Urothelium cell line (cell line): ENCODE data around the gene NLRP4.

Experiments
- DNase-seq: peaks from one replicate; pipeline ENCODE4 v3.0.0; 2011; ENCODE audit warnings: low spot score, mixed read lengths
- FAIRE-seq: peaks from 2 replicates; lab custom pipeline; 2011; peaks lifted over from hg19 to GRCh38; lab: Jason Lieb, UNC

Gene NLRP4, protein sequence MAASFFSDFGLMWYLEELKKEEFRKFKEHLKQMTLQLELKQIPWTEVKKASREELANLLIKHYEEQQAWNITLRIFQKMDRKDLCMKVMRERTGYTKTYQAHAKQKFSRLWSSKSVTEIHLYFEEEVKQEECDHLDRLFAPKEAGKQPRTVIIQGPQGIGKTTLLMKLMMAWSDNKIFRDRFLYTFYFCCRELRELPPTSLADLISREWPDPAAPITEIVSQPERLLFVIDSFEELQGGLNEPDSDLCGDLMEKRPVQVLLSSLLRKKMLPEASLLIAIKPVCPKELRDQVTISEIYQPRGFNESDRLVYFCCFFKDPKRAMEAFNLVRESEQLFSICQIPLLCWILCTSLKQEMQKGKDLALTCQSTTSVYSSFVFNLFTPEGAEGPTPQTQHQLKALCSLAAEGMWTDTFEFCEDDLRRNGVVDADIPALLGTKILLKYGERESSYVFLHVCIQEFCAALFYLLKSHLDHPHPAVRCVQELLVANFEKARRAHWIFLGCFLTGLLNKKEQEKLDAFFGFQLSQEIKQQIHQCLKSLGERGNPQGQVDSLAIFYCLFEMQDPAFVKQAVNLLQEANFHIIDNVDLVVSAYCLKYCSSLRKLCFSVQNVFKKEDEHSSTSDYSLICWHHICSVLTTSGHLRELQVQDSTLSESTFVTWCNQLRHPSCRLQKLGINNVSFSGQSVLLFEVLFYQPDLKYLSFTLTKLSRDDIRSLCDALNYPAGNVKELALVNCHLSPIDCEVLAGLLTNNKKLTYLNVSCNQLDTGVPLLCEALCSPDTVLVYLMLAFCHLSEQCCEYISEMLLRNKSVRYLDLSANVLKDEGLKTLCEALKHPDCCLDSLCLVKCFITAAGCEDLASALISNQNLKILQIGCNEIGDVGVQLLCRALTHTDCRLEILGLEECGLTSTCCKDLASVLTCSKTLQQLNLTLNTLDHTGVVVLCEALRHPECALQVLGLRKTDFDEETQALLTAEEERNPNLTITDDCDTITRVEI

DNA sequence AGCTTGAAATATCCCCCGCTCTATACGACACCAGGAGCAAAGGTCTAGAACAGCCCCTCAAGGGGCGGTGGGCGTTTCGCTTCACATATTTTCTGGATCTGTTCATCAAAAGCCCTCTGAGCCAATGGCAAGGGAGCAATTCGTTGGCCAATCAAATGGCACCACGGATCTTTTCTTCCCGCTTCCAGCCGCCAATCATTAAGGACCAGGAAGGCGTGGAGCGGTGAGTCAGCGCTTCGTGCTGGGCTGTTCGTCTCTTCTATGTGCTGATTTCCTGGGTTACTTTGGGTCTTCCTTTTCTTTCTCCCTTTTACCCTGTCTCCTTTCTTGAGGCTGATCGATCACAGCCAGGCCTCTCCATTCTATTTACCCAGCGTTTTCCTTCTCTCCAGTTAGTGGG lies at the start of gene NLRP4:
Gene NLRP4, plus strand, starts transcription at position 201 of the 400 bp plus-strand sequence. CDS start 15,541 bp downstream, outside the sequence.
- no peak for DNase-seq
- FAIRE-seq, result no peak

DNA sequence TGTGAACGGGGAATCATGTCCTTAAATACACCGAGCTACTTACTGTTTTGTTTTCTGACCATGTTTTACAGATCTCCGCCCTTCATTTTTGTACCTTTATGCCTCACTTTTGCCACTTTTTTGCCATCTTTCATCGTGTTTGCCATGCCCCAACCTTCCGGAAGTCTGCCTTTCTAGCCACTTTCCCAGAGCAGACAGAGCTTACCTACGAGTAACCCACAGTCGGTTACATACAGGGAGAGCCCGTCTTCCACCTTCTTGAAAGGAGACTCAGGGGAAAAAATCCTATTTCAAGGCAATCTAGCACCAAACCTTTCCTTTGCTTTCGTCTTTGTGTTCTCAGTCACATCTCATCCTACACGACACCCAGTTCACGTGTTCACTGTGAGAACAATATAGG lies 41.3 kb upstream of the NLRP4 start:
- FAIRE-seq (no peak), DNase-seq (no peak)

DNA sequence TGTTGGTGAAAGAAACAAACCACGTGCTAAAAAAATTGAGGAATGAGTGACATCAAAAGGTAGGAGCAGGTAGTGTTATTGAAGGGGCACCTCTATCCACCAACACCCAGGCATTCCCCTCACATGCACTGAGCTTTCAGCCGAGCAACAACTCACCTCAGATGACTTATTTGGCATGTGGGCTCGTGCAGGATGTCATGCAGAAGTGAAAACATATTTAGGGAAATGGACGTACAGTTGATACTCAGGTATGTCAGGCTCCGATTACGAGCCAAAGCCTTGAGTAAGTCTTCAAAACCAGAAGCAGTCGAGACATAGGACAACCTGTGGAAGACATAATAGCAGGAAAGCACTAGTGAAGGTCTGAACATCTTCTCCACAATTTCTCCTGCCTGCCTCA lies 34.9 kb upstream of the NLRP4 start:
- no peak for FAIRE-seq
- no peak for DNase-seq

DNA sequence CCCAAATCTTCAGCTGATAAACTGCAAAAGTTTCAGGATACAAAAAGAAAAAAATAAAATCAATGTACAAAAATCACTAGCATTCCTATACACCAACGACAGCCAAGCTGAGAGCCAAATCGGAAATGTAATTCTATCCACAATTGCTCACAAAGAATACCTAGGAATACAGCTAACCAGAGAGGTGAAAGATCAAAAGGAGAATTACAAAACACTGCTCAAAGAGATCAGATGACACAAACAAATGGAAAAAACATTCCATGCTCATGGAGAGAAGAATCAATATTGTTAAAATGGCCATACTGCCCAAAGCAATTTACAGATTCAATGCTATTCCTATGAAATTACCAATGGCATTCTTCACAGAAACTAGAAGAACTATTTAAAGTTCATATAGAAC lies 34.1 kb upstream of the NLRP4 start:
- DNase-seq (no peak), FAIRE-seq (no peak)

GRCh38 chr19:55809381-55810058 lies 26.8 kb upstream of the NLRP4 start:
- FAIRE-seq, result peak; percentile 95
- peak; percentile 92 for DNase-seq

- DNase-seq (no peak), FAIRE-seq (no peak)
These were observed 25.0 kb upstream of the NLRP4 start for GRCh38 chr19:55811340-55811739.

GRCh38 chr19:55812449-55812848 lies 23.9 kb upstream of the NLRP4 start:
- FAIRE-seq (no peak), DNase-seq (no peak)

- FAIRE-seq (no peak), DNase-seq (no peak)
These were observed 22.4 kb upstream of the NLRP4 start for GRCh38 chr19:55813906-55814305.

DNA sequence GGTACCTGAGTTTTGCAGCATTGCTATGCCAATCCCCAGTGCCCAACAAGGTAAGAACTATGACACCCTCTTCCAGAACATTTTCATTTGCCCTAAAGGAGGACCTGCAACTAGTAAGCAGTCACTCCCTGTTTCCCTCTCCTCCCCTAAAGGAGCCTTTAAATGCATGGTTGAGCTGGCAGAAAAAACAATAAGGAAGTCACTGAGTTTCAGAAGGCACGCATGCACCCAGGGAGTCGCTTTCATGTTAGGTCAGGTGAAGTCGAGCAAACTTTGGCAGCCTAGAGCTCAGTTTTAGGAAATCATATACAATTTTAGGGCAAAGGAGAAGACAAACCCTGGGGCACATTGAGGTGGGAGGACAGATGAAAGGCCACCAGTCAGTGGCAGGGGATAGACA lies 16.3 kb upstream of the NLRP4 start:
- no peak for DNase-seq
- FAIRE-seq, result no peak

GRCh38 chr19:55830656-55831055 lies 5.7 kb upstream of the NLRP4 start:
- FAIRE-seq, result no peak
- no peak for DNase-seq

GRCh38 chr19:55831846-55832245 lies 4.5 kb upstream of the NLRP4 start, which contains the start of gene NLRP11:
Gene NLRP11, minus strand, starts transcription at chr19:55831999. Its CDS starts 13,825 bp downstream, at chr19:55818174.
- FAIRE-seq (no peak), DNase-seq (no peak)

DNA sequence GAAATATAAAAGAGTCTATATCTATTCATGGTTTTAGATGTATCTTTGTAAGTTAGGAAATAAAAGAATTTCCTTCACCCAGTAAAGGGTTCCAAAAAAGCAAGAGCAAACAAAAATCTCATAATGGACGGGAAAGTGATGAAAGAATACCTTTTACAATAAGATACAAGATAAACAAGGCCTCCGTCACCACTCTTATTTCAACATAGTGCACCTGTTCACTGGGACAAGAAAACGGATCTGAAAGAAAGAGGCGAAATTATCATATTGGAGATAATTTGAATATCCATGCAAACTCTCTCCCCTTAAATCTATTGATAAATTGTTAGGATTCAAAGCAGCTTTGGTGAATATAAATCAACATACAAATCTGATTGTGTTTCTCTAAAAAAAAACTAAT lies 3.7 kb upstream of the NLRP4 start:
- no peak for DNase-seq
- no peak for FAIRE-seq

GRCh38 chr19:55838251-55838650 lies 1.9 kb downstream of the NLRP4 start:
- FAIRE-seq (no peak), DNase-seq (no peak)

DNA sequence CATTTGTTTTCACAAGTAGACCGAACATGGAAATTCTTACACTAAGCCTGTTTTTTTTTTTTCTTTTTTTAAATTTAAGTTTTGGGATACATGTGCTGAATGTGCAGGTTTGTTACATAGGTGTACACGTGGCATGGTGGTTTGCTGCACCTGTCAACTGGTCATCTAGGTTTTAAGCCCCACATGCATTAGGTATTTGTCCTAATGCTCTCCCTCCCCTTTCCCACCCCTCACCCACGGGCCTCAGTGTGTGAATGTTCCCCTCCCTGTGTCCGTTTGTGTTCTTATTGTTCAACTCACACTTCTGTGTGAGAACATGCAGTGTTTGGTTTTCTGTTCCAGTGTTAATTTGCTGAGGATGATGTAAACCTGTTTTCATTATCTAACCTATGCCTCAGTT lies 2.6 kb downstream of the NLRP4 start:
- FAIRE-seq (no peak), DNase-seq (no peak)

GRCh38 chr19:55855160-55855559 lies 18.8 kb downstream of the NLRP4 start:
- no peak for FAIRE-seq
- DNase-seq, result no peak

DNA sequence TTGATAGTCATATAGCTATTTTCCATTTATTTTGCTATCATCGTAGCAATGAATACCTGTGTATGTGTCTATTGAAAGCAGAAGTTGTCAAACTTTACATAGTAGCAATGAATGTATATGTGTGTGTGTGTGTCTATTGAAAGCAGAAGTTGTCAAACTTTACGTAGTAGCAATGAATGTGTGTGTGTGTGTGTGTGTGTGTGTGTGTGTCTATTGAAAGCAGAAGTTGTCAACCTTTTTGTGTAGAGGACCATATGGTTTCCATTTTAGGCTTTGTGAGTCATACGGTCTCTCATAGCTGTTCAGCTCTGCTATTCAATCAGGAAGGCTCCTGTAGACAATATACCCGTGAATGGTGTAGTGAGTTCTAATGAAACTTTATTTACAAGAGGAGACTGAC lies 20.8 kb downstream of the NLRP4 start:
- no peak for FAIRE-seq
- no peak for DNase-seq

- FAIRE-seq, result no peak
- DNase-seq, result no peak
These were observed 21.6 kb downstream of the NLRP4 start for GRCh38 chr19:55857974-55858373.

DNA sequence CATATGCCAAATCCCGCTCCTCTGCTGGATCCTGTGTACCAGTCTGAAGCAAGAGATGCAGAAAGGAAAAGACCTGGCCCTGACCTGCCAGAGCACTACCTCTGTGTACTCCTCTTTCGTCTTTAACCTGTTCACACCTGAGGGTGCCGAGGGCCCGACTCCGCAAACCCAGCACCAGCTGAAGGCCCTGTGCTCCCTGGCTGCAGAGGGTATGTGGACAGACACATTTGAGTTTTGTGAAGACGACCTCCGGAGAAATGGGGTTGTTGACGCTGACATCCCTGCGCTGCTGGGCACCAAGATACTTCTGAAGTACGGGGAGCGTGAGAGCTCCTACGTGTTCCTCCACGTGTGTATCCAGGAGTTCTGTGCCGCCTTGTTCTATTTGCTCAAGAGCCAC lies 22.1 kb downstream of the NLRP4 start:
- FAIRE-seq, result no peak
- DNase-seq, result no peak

DNA sequence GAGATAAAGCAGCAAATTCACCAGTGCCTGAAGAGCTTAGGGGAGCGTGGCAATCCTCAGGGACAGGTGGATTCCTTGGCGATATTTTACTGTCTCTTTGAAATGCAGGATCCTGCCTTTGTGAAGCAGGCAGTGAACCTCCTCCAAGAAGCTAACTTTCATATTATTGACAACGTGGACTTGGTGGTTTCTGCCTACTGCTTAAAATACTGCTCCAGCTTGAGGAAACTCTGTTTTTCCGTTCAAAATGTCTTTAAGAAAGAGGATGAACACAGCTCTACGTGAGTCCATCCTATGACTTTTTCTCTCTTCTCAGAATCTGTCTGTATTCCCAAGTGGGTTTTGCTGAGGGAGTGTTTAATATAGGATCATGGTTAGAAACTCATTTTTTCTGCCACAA lies 22.6 kb downstream of the NLRP4 start:
- FAIRE-seq (no peak), DNase-seq (no peak)

DNA sequence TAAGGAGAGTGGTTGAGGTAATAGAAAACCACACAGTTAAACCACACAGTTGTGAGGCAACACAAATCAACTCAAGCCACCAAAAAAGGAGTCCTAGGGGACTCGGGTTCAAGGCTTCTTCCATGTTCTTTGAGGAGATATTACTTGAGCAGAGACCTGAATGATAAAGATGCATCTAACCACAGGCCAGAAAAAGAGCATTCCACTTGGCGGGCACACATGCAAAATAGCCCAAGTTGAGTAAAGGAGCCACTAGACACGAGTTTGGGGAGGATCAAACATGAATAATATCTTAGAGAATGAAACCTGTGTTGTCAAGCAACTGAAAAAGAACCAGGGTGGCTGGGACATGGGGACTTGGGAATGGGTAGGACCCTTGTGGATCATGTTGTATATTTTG lies 30.2 kb downstream of the NLRP4 start:
- DNase-seq (no peak), FAIRE-seq (no peak)

GRCh38 chr19:55867101-55867500 lies 30.8 kb downstream of the NLRP4 start:
- FAIRE-seq, result peak; percentile 9
- no peak for DNase-seq
